IMR-90 (cell line): ENCODE results near the gene PEX14. TPM values are rescaled to one million over a fixed set of nuclear protein-coding genes. Genes with fewer than 3 reads are reported as not detected.

Experiments used
- ATAC-seq: fragments of 200-7000 bp; cut with Tn5 transposase; 2 replicates; pipeline ENCODE4 v1.9.1; 2020; ENCODE audit warnings: low read depth, mild to moderate bottlenecking, moderate library complexity
- BruUV-seq: library from RNA; stranded (reverse); fragments of 400-500 nt; replicated peaks from 2 replicates; lab custom pipeline; 2021; lab: Mats Ljungman, UMichigan
- CTCF ChIA-PET: fragments of 300-600 bp; formaldehyde crosslinking; extraction: SDS; loops from one replicate; lab custom pipeline; 2021; ENCODE audit warnings: antibody characterized with exemption; lab: Yijun Ruan, JAX
- POLR2A ChIA-PET: fragments of 300-600 bp; sonication (Branson Sonifier 250); formaldehyde crosslinking; loops from one replicate; lab custom pipeline; 2022; ENCODE audit warnings: antibody characterized with exemption; ENCODE audit not compliant: unreplicated experiment; lab: Charles Lee
- DNase-seq: peaks from one replicate; pipeline ENCODE4 v3.0.0; 2013
- H2AFZ ChIP-seq: replicated peaks from 2 replicates; pipeline ENCODE3; 2013; ENCODE audit warnings: low read length, mild to moderate bottlenecking; ENCODE audit not compliant: poor library complexity
- H2AK5ac ChIP-seq: 2 replicates; pipeline ENCODE4 v1.6.1; 2013; ENCODE audit warnings: low read depth, low read length, inconsistent platforms
- H2AK9ac ChIP-seq: replicated peaks from 2 replicates; pipeline ENCODE3; 2013; ENCODE audit warnings: mild to moderate bottlenecking, low read depth, low read length, moderate library complexity; ENCODE audit not compliant: poor library complexity
- H2BK120ac ChIP-seq: 2 replicates; pipeline ENCODE4 v1.6.1; 2013; ENCODE audit warnings: low read depth, low read length, inconsistent platforms
- H2BK15ac ChIP-seq: 3 replicates; pipeline ENCODE4 v1.6.1; 2013; ENCODE audit warnings: low read depth, low read length, inconsistent platforms
- H2BK20ac ChIP-seq: 2 replicates; pipeline ENCODE4 v1.6.1; 2013; ENCODE audit warnings: low read depth, mild to moderate bottlenecking, inconsistent platforms, low read length, moderate library complexity
- H2BK5ac ChIP-seq: 2 replicates; pipeline ENCODE4 v1.6.1; 2013; ENCODE audit warnings: mild to moderate bottlenecking, low read depth, low read length, inconsistent platforms; ENCODE audit not compliant: poor library complexity, severe bottlenecking
- H3K14ac ChIP-seq: replicated peaks from 2 replicates; pipeline ENCODE4 v1.6.1; 2013; ENCODE audit warnings: low read depth, low read length, inconsistent platforms
- H3K18ac ChIP-seq: 2 replicates; pipeline ENCODE4 v1.6.1; 2013; ENCODE audit warnings: low read depth, low read length, control low read depth
- H3K23ac ChIP-seq: 2 replicates; pipeline ENCODE4 v1.6.1; 2013; ENCODE audit warnings: low read depth, low read length, inconsistent platforms
- H3K27ac ChIP-seq: 2 replicates; pipeline ENCODE4 v1.5.1; 2013; ENCODE audit warnings: mild to moderate bottlenecking, control low read depth, low read length; ENCODE audit not compliant: insufficient read depth
- H3K27me3 ChIP-seq: 2 replicates; pipeline ENCODE4 v1.6.1; 2013; ENCODE audit warnings: low read length; ENCODE audit not compliant: control insufficient read depth, insufficient read depth
- H3K36me3 ChIP-seq: 2 replicates; pipeline ENCODE4 v1.6.1; 2013; ENCODE audit warnings: low read length, mixed read lengths; ENCODE audit not compliant: control insufficient read depth, insufficient read depth
- H3K4ac ChIP-seq: 2 replicates; pipeline ENCODE4 v1.6.1; 2013; ENCODE audit warnings: low read depth, low read length, inconsistent platforms
- H3K4me1 ChIP-seq: 2 replicates; pipeline ENCODE4 v1.6.1; 2013; ENCODE audit warnings: low read length, mixed read lengths; ENCODE audit not compliant: control insufficient read depth, insufficient read depth
- H3K4me2 ChIP-seq: 2 replicates; pipeline ENCODE4 v1.6.1; 2013; ENCODE audit warnings: low read depth, mild to moderate bottlenecking, control low read depth, low read length, moderate library complexity
- H3K4me3 ChIP-seq: 2 replicates; pipeline ENCODE4 v1.5.1; 2013; ENCODE audit warnings: low read depth, mild to moderate bottlenecking, control low read depth, low read length, moderate library complexity; ENCODE audit not compliant: insufficient read depth
- H3K56ac ChIP-seq: 2 replicates; pipeline ENCODE4 v1.6.1; 2013; ENCODE audit warnings: low read length, inconsistent platforms; ENCODE audit not compliant: insufficient read depth; ENCODE audit errors: extremely low read depth
- H3K79me1 ChIP-seq, 2 experiments: 2 replicates each; pipeline ENCODE4 v1.6.1; 2013; ENCODE audit warnings: low read length in 2 of 2, inconsistent platforms in 1 of 2, low read depth in 1 of 2
- H3K9ac ChIP-seq: 2 replicates; pipeline ENCODE4 v1.6.1; 2013; ENCODE audit warnings: low read depth, low read length, control low read depth
- H3K9me1 ChIP-seq: 2 replicates; pipeline ENCODE4 v1.6.1; 2013; ENCODE audit warnings: low read length, inconsistent platforms; ENCODE audit not compliant: insufficient read depth
- H3K9me3 ChIP-seq: 2 replicates; pipeline ENCODE4 v1.6.1; 2013; ENCODE audit warnings: low read length; ENCODE audit not compliant: control insufficient read depth, insufficient read depth
- H4K20me1 ChIP-seq: 2 replicates; pipeline ENCODE4 v1.6.1; 2013; ENCODE audit warnings: low read length, inconsistent platforms; ENCODE audit not compliant: insufficient read depth
- H4K5ac ChIP-seq: 2 replicates; pipeline ENCODE4 v1.6.1; 2013; ENCODE audit warnings: mild to moderate bottlenecking, low read depth, low read length, control low read depth
- H4K8ac ChIP-seq, 2 experiments: 2 replicates each; pipeline ENCODE4 v1.6.1; 2013; ENCODE audit warnings: low read depth in 2 of 2, low read length in 2 of 2, control low read depth in 1 of 2, inconsistent platforms in 1 of 2
- H4K91ac ChIP-seq: 2 replicates; pipeline ENCODE4 v1.6.1; 2013; ENCODE audit warnings: low read depth, low read length, inconsistent platforms; ENCODE audit not compliant: insufficient read depth
- BHLHE40 ChIP-seq: fragments of 150-350 bp; IDR thresholded peaks from 2 replicates; pipeline ENCODE4 v1.6.1; 2016; ENCODE audit warnings: mild to moderate bottlenecking, low read depth, low read length
- CEBPB ChIP-seq: IDR thresholded peaks from 2 replicates; pipeline ENCODE4 v1.6.1; 2012; ENCODE audit warnings: low read depth, low read length, improper control_type of control experiment
- CHD1 ChIP-seq: IDR thresholded peaks from 2 replicates; pipeline ENCODE4 v1.6.1; 2012; ENCODE audit warnings: low read depth, low read length, improper control_type of control experiment
- CTCF ChIP-seq: conservative IDR thresholded peaks from 2 replicates; pipeline ENCODE4 v1.5.1; 2012; ENCODE audit warnings: mild to moderate bottlenecking, low read depth, low read length, improper control_type of control experiment
- FOS ChIP-seq: fragments of 150-350 bp; IDR thresholded peaks from 2 replicates; pipeline ENCODE4 v1.6.1; 2016; ENCODE audit warnings: low read depth, low read length
- MAFK ChIP-seq: IDR thresholded peaks from 2 replicates; pipeline ENCODE4 v1.6.1; 2012; ENCODE audit warnings: low read depth, low read length, improper control_type of control experiment
- MAZ ChIP-seq: IDR thresholded peaks from 2 replicates; pipeline ENCODE4 v1.6.1; 2012; ENCODE audit warnings: low read depth, mild to moderate bottlenecking, low read length, improper control_type of control experiment, moderate library complexity, borderline replicate concordance
- MXI1 ChIP-seq: IDR thresholded peaks from 2 replicates; pipeline ENCODE4 v1.6.1; 2012; ENCODE audit warnings: low read depth, mild to moderate bottlenecking, low read length, moderate library complexity, borderline replicate concordance
- NFE2L2 ChIP-seq: fragments of 150-350 bp; IDR thresholded peaks from 2 replicates; pipeline ENCODE4 v1.6.1; 2016; ENCODE audit warnings: low read depth, mild to moderate bottlenecking, low read length
- POLR2A ChIP-seq: IDR thresholded peaks from 2 replicates; pipeline ENCODE4 v1.6.1; 2012; ENCODE audit warnings: mild to moderate bottlenecking, low read depth, low read length
- RAD21 ChIP-seq: IDR thresholded peaks from 2 replicates; pipeline ENCODE4 v1.6.1; 2012; ENCODE audit warnings: low read length, improper control_type of control experiment
- RCOR1 ChIP-seq: IDR thresholded peaks from 2 replicates; pipeline ENCODE4 v1.6.1; 2012; ENCODE audit warnings: mild to moderate bottlenecking, low read length, improper control_type of control experiment; ENCODE audit not compliant: insufficient replicate concordance
- RFX5 ChIP-seq: IDR thresholded peaks from 2 replicates; pipeline ENCODE4 v1.8.0; 2012; ENCODE audit warnings: low read depth, mild to moderate bottlenecking, low read length, moderate library complexity
- SMC3 ChIP-seq: fragments of 150-350 bp; IDR thresholded peaks from 2 replicates; pipeline ENCODE4 v1.6.1; 2016; ENCODE audit warnings: low read depth, mild to moderate bottlenecking, antibody characterized with exemption, low read length, moderate library complexity
- WGBS, 2 experiments: methylation state at CpG; one replicate each; pipeline versions ENCODE4 v1.1.5 to v1.1.7; 2013; ENCODE audit warnings: missing lambda C conversion rate in 2 of 2; ENCODE audit not compliant: insufficient read length in 1 of 2; ENCODE audit errors: extremely low coverage in 2 of 2; 5-methylcytosine and 5-hydroxymethylcytosine counted together
- dilution Hi-C: fragments of 300-500 bp; cut with HindIII; formaldehyde crosslinking; loops from one replicate; pipeline ENCODE4 v1.14.3; 2018; ENCODE audit warnings: low sequenced_read_pairs; ENCODE audit not compliant: unreplicated experiment
- in situ Hi-C: fragments of 300-500 bp; cut with MboI; formaldehyde crosslinking; loops from 3 replicates; pipeline ENCODE4 v1.14.3; 2019; ENCODE audit warnings: low sequenced_read_pairs, inconsistent platforms, mixed read lengths
- intact Hi-C: fragments of 100-400 bp; cut with micrococcal nuclease; formaldehyde crosslinking; loops from 2 replicates; pipeline ENCODE4 v1.10.0; 2022
- polyA plus RNA-seq, 3 experiments: library from polyadenylated mRNA; depleted of rRNA; stranded (reverse); fragments of >200 nt; gene quantifications; 2 replicates each; pipeline ENCODE4 v1.2.3, GENCODE V29; 2012; ENCODE audit warnings: low replicate concordance in 1 of 3
- total RNA-seq: library from RNA; depleted of rRNA; stranded (reverse); fragments of >200 nt; gene quantifications from 2 replicates; pipeline ENCODE4 v1.2.3, GENCODE V29; 2012
- TF ChIP-seq, protein P1 (sequence below): fragments of 150-350 bp; IDR thresholded peaks from 2 replicates; pipeline ENCODE4 v1.6.1; 2017; ENCODE audit warnings: mild to moderate bottlenecking, antibody characterized with exemption, low read length, low read depth
- TF ChIP-seq, protein P2 (sequence below): fragments of 150-350 bp; IDR thresholded peaks from 2 replicates; pipeline ENCODE4 v1.6.1; 2016; ENCODE audit warnings: low read depth, mild to moderate bottlenecking, low read length, moderate library complexity, borderline replicate concordance

Gene PEX14
- total and polyA plus RNA-seq, 2 of the 4 experiments (the other 2 are of a cell fraction): 9.5 to 22.5 TPM

DNA sequence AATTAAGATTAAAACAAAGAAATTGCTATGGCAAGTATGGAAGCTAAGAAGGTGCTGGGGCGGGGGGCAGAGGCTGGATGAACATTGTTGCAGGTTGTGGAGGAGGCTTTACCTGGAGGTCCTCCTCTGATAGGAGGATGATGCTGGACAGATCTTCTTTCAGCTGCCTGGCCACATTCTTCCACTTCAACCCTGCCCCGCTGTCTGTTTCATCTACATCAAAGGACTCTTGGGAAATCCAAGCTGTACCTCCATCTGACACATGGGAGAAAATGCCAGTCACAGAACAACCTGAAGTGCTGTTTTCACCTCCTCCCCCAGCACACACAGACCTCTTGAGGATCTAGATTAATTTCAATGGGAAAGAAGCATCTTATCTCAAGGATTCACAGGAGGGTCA is 7.7 kb upstream of the PEX14 start:
- TF ChIP-seq POLR2A (no peak), SMC3 (no peak), RAD21 (no peak), MXI1 (no peak), RFX5 (no peak), FOS (no peak), MAFK (no peak), CEBPB (no peak), CHD1 (no peak), MAZ (no peak), RCOR1 (no peak), CTCF (no peak), BHLHE40 (no peak), NFE2L2 (no peak)
- TF ChIP-seq, protein P1, sequence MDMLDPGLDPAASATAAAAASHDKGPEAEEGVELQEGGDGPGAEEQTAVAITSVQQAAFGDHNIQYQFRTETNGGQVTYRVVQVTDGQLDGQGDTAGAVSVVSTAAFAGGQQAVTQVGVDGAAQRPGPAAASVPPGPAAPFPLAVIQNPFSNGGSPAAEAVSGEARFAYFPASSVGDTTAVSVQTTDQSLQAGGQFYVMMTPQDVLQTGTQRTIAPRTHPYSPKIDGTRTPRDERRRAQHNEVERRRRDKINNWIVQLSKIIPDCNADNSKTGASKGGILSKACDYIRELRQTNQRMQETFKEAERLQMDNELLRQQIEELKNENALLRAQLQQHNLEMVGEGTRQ: no peak
- TF ChIP-seq, protein P2, sequence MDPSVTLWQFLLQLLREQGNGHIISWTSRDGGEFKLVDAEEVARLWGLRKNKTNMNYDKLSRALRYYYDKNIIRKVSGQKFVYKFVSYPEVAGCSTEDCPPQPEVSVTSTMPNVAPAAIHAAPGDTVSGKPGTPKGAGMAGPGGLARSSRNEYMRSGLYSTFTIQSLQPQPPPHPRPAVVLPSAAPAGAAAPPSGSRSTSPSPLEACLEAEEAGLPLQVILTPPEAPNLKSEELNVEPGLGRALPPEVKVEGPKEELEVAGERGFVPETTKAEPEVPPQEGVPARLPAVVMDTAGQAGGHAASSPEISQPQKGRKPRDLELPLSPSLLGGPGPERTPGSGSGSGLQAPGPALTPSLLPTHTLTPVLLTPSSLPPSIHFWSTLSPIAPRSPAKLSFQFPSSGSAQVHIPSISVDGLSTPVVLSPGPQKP: no peak
- Histone ChIP-seq H3K4me2 (no peak overlapping the region), H3K4me3 (no peak overlapping the region), H3K14ac (no peak overlapping the region), H2BK120ac (no peak overlapping the region), H3K23ac (no peak overlapping the region), H3K9me1 (no peaks in the 10 kb centered on the region), H3K18ac (no peak overlapping the region), H3K56ac (no peak overlapping the region), H4K5ac (no peak overlapping the region), H4K20me1 (no peaks in the 10 kb centered on the region), H4K8ac (no peak overlapping the region), H2AFZ (no peak overlapping the region), H2BK5ac (no peak overlapping the region), H2AK9ac (no peak overlapping the region), H2AK5ac (no peak overlapping the region), H3K4me1 (no peaks in the 10 kb centered on the region; the same call in 1 of the 2 replicates), H3K9me3 (no peaks in the 10 kb centered on the region), H3K79me1 (peaks cover 12 to 13% of the 10 kb centered on the region in 2 experiments), H3K9ac (no peak overlapping the region), H4K91ac (no peak overlapping the region), H3K36me3 (peaks cover 45% of the 10 kb centered on the region), H2BK20ac (no peak overlapping the region), H3K4ac (no peak overlapping the region), H2BK15ac (no peak overlapping the region), H3K27me3 (no peaks in the 10 kb centered on the region), H3K27ac (no peak overlapping the region)
- WGBS, 2 experiments: no CpG with 5 or more reads among the region's 2 CpGs
- no TSS peak for BruUV-seq
- ChIA-PET POLR2A (no interaction called here), CTCF (no interaction called here)
- in situ Hi-C loops (no loop called here), dilution Hi-C loops (no loop called here), intact Hi-C loops (no loop called here)
- ATAC-seq (no peak), DNase-seq (no peak)
